HL-60 (cell line): Measurements from ENCODE around the gene PXK.

Source experiments
- GABPA ChIP-seq: IDR thresholded peaks from 2 replicates; pipeline ENCODE4 v1.6.1; 2012; ENCODE audit warnings: low read depth
- TF ChIP-seq, protein P1 (sequence below): IDR thresholded peaks from one replicate; pipeline ENCODE4 v1.5.1; 2011; ENCODE audit warnings: low read length, control low read depth, inconsistent platforms; ENCODE audit not compliant: insufficient read depth
- TF ChIP-seq, protein P2 (sequence below): IDR thresholded peaks from 2 replicates; pipeline ENCODE4 v1.6.1; 2012; ENCODE audit warnings: low read depth; ENCODE audit not compliant: insufficient replicate concordance

DNA sequence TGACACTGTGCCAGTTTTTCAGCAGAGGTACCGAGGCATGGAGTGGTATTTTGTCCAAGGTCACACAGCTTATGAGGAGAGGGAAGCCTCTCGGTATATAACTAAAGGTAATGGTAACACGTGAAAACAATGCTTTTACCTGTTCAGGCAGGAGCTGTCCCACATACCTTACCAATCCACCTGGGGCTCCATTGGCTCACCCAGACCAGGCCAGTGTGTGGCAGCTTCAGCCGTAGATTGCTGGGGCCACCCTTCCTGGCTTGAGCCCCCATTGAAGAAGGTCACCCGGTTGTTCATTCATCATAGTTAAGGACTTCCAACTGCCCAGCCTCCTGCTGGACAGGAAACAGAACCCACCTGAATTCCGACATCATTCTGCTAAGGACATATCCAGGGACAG, 35.8 kb upstream of the PXK start:
- TF ChIP-seq, protein P1, sequence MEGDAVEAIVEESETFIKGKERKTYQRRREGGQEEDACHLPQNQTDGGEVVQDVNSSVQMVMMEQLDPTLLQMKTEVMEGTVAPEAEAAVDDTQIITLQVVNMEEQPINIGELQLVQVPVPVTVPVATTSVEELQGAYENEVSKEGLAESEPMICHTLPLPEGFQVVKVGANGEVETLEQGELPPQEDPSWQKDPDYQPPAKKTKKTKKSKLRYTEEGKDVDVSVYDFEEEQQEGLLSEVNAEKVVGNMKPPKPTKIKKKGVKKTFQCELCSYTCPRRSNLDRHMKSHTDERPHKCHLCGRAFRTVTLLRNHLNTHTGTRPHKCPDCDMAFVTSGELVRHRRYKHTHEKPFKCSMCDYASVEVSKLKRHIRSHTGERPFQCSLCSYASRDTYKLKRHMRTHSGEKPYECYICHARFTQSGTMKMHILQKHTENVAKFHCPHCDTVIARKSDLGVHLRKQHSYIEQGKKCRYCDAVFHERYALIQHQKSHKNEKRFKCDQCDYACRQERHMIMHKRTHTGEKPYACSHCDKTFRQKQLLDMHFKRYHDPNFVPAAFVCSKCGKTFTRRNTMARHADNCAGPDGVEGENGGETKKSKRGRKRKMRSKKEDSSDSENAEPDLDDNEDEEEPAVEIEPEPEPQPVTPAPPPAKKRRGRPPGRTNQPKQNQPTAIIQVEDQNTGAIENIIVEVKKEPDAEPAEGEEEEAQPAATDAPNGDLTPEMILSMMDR = no peak
- TF ChIP-seq GABPA = no peak
- TF ChIP-seq, protein P2, sequence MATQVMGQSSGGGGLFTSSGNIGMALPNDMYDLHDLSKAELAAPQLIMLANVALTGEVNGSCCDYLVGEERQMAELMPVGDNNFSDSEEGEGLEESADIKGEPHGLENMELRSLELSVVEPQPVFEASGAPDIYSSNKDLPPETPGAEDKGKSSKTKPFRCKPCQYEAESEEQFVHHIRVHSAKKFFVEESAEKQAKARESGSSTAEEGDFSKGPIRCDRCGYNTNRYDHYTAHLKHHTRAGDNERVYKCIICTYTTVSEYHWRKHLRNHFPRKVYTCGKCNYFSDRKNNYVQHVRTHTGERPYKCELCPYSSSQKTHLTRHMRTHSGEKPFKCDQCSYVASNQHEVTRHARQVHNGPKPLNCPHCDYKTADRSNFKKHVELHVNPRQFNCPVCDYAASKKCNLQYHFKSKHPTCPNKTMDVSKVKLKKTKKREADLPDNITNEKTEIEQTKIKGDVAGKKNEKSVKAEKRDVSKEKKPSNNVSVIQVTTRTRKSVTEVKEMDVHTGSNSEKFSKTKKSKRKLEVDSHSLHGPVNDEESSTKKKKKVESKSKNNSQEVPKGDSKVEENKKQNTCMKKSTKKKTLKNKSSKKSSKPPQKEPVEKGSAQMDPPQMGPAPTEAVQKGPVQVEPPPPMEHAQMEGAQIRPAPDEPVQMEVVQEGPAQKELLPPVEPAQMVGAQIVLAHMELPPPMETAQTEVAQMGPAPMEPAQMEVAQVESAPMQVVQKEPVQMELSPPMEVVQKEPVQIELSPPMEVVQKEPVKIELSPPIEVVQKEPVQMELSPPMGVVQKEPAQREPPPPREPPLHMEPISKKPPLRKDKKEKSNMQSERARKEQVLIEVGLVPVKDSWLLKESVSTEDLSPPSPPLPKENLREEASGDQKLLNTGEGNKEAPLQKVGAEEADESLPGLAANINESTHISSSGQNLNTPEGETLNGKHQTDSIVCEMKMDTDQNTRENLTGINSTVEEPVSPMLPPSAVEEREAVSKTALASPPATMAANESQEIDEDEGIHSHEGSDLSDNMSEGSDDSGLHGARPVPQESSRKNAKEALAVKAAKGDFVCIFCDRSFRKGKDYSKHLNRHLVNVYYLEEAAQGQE = no peak
